Skin epidermis (tissue), 12 donors: ENCODE results near the gene GOLGA3.
"Not testable (repeated sequence)": the region's sequence is repeated elsewhere in the genome, so short reads cannot be mapped to it uniquely, and the experiment has no call there.

ENCODE experiments used
- H3K27ac ChIP-seq, 21 experiments: fragments of 200-600 bp; sonication (generic) in 11 of 21; one replicate each; pipeline ENCODE4 v1.5.0; 2020; ENCODE audit warnings: mild to moderate bottlenecking in 3 of 21, inconsistent platforms in 2 of 21, moderate library complexity in 2 of 21
- H3K4me3 ChIP-seq, 7 experiments: fragments of 200-600 bp; sonication (generic) in 2 of 7; one replicate each; pipeline ENCODE4 v1.5.0; 2020; ENCODE audit warnings: inconsistent platforms in 2 of 7, mild to moderate bottlenecking in 2 of 7, moderate library complexity in 1 of 7

Gene GOLGA3

DNA sequence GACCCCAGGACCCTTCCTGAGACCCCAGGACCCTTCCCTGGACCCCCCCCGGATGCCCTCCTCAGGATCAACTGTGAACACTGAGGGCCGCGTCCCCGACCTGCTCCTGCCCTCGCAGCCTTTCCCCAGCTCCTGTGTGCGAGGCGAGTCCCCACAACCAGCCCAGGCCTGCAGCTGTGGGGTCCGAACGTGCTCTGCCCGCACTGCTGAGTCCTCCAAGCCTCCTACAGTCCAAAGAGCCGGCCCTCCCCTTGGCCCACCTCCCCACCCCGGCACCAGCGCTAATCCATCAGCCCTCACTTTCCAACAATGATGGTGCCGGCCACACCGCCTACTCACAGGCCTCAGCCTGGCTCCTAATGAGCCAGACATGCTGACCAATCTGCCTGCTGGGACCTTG, 40.8 kb downstream of the GOLGA3 start:
- no peak overlapping the region for H3K27ac ChIP-seq
- H3K4me3 ChIP-seq: no peak overlapping the region

- no peak overlapping the region for H3K4me3 ChIP-seq
- H3K27ac ChIP-seq: no peak overlapping the region
These were observed 42.5 kb downstream of the GOLGA3 start for GRCh38 chr12:132786192-132786591.

DNA sequence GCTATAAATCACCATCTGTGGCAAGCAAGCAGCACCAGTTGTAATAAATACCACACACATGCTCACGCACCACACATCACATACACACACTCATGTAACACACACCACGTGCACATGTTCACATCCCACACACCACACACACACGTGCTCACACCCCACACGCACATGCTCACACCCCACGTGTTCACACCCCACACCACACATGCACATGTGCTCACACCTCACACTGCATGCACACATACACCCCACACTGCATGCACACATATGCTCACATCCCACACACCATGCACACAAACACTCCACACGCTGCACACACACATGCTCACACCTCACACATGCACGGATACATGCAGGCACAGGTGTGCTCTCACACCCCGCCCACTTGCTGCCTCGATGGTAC, 44.1 kb downstream of the GOLGA3 start:
- no peak overlapping the region for H3K27ac ChIP-seq

DNA sequence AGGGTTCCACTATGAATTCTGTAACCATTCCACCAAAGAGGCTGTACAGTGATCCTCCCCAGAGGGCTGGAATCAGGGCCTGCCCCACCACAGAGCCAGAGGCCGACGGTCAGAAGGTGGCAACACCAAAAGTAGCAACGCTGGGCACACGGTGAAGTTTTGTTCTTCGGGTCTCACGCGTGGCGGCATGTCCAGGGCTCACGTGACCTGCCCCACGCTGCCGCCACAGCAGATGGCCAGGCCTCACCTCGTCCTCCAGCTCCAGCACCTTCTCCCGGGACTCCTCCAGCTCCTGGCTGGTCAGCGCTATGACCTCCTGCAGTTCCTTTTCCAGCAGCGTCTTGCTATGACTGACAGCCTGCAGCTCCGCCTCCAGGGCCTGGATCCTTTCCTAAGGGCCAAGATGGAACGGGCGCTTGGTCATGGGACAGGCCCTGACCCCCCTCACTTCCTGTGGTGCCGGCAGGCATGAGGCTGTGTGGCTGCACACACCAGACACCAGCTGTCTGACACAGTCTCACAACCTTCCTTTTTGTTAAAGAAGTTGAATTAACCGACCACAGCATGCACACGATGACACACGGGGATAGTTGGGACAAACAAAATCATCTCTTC, 44.6 kb downstream of the GOLGA3 start:
- H3K27ac ChIP-seq: peak overlapping the region in 2 of 21 experiments; percentile 27 to 41
- H3K4me3 ChIP-seq: no peak overlapping the region

More for the DNA sequence above, 44.1 kb downstream of the GOLGA3 start:
- H3K4me3 ChIP-seq: no peak overlapping the region

DNA sequence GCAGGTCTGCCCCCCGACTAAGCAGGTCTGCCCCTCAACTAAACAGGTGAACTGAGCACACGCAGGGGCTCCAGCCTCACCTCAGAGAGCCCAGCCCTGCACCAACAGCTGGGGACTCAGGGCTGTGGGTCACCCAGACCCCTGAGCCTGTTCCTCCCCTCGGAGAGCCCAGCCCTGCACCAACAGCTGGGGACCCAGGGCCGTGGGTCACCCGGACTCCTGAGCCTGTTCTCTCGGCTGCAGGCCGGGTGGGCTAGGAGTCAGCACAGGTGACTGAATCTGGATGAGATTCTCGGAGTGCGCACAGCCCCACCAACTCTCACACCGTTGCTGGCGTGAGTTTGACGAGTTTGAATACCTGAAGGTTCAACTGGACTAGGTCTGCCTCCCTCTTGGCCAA, 46.7 kb downstream of the GOLGA3 start:
- H3K27ac ChIP-seq: no peak overlapping the region
- H3K4me3 ChIP-seq: no peak overlapping the region

DNA sequence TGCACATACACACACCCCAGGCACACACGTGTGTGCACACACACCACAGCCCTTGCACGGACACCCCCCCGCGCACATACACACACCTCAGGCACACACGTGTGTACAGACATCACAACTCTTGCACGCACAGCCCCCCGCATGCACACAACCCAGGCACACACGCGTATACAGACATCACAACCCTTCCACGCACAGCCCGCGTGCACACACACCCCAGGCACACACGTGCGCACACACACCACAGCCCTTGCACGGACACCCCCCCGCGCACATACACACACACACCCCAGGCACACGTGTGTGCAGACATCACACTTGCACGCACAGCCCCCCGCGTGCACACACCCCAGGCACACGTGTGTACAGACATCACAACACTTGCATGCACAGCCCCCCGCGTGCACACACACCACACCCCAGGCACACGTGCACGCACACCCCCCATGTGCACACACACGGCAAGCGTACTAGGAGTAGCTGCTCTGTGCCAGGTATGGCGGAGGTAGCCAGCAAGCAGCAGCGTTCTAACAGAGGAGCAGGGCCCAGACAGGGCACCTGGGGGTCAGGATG, 48.8 kb downstream of the GOLGA3 start:
- no peak overlapping the region for H3K4me3 ChIP-seq
- no peak overlapping the region for H3K27ac ChIP-seq

DNA sequence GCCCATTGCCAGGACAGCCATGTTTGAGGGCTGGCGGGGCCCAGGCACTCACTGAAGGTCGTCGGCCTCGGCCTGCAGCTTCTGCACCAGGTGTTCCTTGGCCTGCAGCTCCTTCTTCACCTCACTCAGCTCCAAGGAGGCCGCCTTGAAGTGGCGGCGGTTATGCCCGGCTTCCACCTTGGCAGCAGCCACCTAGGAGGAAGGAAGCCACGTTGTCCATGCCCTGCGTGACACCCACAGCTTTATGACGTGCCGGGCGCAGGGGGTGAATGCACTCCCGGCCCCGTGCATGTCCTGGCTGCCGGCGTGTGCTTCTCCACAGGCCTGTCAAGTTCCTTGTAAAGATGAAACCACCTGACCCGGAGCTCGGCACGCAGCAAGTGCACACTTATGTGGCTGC, 51.1 kb downstream of the GOLGA3 start:
- H3K4me3 ChIP-seq: no peak overlapping the region
- no peak overlapping the region for H3K27ac ChIP-seq

DNA sequence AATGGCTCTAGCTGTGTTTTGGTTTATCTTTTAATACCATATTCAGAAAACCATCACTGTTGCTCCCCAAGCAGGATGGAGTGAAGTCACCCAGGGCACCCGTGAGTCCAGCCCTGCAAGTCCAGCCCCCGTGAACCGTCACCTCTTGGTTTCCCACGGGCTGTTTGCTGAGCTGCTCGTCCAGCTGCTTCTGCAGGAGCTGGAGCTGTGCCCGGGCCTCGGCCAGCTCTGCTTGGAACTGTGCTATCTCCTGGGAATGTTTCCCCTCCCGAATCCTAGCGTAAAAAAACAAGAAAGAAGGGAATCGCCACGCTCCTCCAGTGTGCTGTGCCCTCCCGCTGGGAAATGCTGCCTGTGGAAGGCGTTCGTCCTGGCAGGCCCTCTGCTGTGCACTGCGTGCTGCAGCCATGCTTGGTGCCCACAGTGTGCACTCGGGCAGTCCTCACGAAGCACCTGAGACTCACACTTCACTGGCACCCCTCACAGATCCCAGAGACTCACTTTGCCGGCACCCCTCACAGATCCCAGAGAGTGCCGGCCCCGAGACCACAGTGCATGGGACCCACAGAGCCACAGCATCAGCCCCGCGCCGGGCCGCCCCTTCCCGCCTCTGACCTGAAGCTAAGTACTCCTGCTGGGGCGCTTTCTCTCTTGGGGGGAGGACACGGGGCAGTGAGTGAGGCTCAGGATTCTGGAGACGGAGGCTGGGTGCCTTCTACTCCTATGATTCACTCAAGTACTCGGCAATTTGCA, 51.7 kb downstream of the GOLGA3 start:
- Histone ChIP-seq H3K27ac (no peak overlapping the region), H3K4me3 (no peak overlapping the region)

- H3K27ac ChIP-seq, H3K4me3 ChIP-seq: not testable (repeated sequence)
These were observed 52.4 kb downstream of the GOLGA3 start for GRCh38 chr12:132776230-132776625.

DNA sequence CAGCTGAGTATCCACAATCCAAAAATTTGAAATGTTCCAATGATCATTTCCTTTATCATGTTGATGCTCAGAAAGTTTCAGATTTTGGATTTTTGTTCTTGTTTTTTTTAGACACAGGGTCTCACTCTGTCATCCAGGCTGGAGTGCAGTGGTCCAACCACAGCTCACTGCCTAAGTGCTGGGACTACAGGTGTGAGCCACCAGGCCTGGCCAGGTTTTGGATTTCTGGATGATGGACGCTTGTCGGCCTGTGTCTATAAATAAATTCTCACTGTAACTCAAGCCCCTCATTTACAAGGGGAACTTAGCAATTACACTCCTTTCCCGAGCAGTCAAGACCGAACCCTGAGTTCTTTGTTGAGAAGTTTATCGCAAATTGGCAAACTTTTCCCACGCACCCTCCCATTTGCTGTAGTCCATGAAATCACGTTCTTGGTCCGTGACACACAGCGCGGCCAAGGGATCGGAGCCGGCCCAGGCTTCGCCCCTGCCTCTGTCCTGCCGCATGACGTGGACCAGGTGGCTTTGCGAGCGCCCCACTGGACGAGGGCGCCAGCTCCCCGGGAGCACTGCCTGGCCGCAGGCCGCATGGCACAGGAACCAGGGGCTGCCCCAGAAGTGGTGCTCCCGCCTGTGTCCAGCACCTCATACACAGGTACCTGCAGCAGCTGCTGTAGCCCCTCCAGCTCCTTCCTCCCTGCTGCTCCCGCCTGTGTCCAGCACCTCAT, 53.0 kb downstream of the GOLGA3 start:
- no peak overlapping the region for H3K27ac ChIP-seq
- no peak overlapping the region for H3K4me3 ChIP-seq

DNA sequence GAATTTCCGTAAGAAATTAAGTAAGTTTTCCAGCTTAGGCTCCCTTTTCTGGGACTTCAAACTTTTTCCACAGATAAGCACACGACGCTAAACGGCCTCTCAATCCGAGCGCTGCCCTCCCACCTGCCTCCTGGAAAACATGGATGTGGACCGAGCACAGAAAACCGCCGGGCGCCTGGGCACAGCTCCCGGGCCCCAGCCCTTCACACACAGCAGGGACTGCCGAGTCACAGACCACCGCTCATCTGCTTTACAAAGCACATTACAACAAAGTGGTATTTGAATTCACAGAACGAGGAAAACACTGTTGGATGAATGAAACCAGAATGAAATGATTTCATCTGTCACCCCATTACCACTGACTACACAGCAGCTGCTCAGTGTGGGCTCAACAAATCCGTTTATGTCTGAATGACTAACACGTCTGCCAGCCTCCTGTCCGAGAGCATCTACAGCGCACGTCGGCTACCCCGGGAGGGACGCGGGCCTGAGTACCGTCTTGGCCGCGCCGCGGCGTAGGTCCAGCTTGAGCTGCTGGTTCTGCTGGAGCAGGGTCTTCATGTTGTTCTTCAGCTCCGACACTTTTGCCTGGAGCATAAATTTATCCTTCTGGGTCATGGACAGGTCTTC, 53.9 kb downstream of the GOLGA3 start:
- Histone ChIP-seq H3K4me3 (no peak overlapping the region), H3K27ac (no peak overlapping the region)

DNA sequence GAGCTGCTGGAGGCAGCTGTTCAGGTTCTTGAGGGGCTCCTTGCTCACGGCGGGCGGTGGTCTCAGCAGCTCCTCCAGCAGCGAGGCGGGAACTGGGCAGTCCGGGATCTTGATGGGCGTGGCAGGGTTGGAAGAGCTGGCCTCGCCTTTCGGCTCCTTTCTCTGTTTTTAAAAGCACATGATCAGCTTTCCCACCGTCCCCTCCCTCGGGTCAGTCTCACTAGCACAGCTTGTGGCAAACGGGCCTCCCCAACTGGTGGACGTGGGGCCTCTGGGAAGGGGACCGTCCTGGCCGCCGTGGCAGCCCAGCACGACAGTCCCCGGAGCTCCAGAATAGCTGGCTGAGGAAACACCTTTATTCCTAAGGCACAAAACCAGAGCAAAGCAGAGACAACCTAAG, 54.5 kb downstream of the GOLGA3 start:
- no peak overlapping the region for H3K27ac ChIP-seq
- H3K4me3 ChIP-seq: no peak overlapping the region

DNA sequence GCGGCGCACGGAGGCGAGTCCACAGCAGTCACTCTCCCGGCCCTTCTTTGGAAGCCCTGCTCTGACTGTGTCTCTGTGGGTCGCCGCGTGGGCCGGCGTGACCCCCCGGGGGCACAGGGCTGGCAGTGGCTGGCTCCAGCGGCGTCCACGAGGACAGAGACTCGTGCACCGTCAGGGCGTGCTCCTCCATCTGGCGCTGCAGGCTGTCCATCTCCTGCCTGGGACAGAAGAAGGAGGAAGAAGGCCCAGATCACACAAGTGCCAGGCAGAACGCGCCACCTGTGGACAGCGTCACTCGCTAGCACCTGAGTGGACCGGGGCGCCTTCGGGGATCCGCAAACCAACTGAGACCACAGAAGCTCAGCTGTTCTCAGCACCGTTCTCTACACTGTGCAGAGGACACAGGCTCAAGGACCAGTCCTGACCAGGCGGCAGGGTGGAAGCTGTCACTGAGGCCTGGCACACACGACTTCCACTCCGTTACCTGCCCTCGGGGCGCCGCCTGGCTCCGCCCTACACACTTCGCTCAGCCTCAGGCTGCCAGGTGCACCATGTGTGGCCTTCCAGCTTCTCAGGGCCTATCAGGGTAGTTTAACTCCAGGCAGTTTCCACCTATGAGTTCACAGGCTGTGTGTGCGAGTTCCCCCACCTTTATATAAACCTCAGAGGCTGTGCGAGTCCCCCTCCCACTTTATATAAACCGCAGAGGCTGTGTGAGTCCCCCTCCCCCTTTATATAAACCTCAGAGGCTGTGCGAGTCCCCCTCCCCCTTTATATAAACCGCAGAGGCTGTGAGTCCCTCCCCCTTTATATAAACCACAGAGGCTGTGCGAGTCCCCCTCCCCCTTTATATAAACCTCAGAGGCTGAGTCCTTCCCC, 55.4 kb downstream of the GOLGA3 start:
- peak overlapping the region in 3 of 21 experiments; percentile 20 to 76 (median 22) for H3K27ac ChIP-seq

GRCh38 chr12:132772606-132773005, 56.1 kb downstream of the GOLGA3 start:
- peak overlapping the region in 1 of 21 experiments; percentile 76 for H3K27ac ChIP-seq

More for the DNA sequence above, 55.4 kb downstream of the GOLGA3 start:
- H3K4me3 ChIP-seq: no peak overlapping the region

DNA sequence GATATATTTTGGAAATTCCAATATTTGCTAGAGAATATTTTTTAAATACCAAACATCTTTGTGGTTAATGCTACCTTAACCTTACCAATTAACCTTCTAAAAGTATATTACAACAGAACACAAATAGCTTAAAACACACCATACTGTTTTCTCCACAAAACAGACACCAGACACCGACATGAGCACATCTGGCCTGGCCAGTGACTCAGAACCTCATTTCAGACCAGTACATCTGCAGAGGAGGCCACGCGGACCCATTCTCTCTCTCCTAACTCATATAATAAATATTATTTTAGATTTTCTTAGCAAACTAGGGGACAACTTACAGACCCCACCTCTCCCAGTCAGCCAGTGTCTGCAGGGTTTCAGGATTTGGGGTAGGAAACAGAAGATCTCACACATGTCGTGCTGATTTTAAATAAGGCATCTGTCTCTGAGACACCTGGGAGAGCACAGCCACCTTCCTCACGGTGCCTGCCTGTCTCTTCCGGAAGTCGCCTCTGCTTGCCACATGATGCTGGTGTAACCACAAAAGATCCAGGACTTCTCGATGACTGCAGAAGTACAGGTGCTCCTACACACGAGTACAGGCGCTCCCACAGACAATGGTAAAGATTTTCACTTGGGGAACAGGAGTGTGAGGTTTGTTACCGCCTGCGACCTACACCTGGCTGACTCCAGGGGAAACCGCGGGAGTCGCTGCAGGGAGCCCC, 57.4 kb downstream of the GOLGA3 start:
- Histone ChIP-seq H3K4me3 (no peak overlapping the region), H3K27ac (peak overlapping the region in 13 of 21 experiments; percentile 6 to 76 (median 46))

More at GRCh38 chr12:132772606-132773005, 56.1 kb downstream of the GOLGA3 start:
- no peak overlapping the region for H3K4me3 ChIP-seq

- peak overlapping the region in 14 of 21 experiments; percentile 17 to 69 (median 54) for H3K27ac ChIP-seq
- no peak overlapping the region for H3K4me3 ChIP-seq
These were observed 62.1 kb downstream of the GOLGA3 start for GRCh38 chr12:132766380-132767085.

DNA sequence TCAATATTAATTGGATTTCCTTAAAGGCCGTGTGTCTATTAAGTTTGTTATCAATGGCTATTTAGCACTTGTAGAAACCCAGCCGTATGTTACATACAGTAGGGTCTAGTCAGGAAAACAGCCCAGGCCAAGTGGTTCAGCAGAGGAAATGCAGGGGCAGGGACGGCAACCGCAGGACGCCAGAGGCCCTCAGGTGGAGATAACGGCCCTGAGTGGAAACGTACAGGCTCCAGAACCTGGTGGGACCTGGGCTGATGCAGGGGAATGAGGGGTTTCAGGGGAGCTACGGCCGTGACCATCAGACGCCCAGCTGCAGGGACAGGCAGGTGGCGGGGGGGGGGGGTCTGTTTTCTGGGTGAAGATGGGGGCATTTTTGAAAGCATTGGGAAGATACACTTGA, 63.3 kb downstream of the GOLGA3 start:
- H3K27ac ChIP-seq: no peak overlapping the region
- H3K4me3 ChIP-seq: no peak overlapping the region

- H3K4me3 ChIP-seq: no peak overlapping the region
- no peak overlapping the region for H3K27ac ChIP-seq
These were observed 64.4 kb downstream of the GOLGA3 start for GRCh38 chr12:132764231-132764630.
